GM18858 (cell line): ENCODE measurements around the gene SLC17A8.
"Not testable (repeated sequence)": the region's sequence is repeated elsewhere in the genome, so short reads cannot be mapped to it uniquely, and the experiment has no call there.

Experiments
- ATAC-seq: cut with Tn5 transposase; IDR thresholded peaks from one replicate; pipeline ENCODE4 v1.9.1; 2021; ENCODE audit not compliant: unreplicated experiment

The SLC17A8 gene

DNA sequence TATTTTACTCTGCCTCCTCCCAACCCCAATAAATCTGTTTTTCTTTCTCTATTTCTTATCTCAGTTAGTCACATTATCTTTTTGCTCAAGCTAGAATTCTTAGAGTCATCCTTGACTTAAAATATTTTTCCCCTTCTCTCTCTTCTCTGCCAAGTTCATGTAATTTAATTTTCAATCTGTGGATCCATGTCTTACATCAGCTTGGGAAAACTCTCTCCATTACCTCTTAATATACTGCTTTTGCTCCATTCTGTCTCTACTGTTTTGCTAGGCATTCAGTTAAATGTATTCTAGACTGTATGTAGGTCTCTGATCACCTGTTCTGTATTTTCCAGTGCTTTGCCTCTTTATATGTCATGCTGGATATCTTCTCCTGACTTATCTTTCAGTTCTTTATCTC is 65.8 kb downstream of the SLC17A8 start:
- ATAC-seq: no peak

DNA sequence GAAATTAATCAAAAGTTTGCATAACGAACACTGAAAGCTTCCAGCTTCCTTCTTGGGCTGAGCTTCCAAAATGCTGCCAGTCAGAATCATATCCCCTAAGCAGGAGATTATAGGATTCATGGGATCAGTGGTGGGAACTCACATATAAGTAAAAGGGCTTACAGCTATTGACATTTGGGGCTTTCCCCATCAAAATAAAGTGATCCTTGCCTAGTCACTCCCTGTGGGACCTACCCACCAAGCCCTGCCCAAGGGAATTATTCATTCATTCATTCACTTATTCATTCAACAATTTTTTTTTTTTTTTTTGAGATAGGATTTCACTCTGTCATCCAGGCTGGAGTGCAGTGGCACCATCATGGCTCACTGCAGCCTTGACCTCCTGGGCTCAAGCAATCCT is 69.3 kb downstream of the SLC17A8 start:
- ATAC-seq: no peak

DNA sequence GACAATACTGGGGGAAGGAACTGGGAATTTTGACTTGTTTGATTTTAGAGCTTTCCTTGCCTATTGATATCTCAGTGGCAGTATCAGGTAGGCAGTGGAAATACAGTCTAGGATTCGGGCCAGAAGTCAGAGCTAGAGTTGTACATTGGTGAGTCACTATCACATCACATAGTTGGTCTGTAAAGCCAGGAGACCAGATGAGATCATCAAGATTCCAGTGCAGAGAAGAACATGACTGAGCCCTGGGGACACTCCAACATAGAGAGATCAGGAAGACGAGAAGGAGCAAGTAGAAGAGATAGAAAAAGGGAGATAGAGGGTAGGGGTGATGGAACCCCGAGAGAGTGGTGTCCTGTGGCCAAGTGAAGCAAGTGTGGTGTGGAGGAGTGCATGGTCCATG is 70.2 kb downstream of the SLC17A8 start:
- no peak for ATAC-seq

DNA sequence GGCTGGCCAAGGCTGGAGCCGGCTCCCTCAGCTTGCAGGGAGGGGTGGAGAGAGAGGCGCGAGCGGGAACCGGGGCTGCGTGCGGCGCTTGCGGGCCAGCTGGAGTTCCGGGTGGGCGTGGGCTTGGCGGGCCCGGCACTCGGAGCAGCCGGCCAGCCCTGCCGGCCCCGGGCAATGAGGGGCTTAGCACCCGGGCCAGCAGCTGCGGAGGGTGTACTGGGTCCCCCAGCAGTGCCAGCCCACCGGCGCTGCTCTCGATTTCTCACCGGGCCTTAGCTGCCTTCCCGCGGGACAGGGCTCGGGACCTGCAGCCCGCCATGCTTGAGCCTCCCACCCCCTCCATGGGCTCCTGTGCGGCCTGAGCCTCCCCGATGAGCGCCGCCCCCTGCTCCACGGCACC is 73.4 kb downstream of the SLC17A8 start:
- ATAC-seq: not testable (repeated sequence)

DNA sequence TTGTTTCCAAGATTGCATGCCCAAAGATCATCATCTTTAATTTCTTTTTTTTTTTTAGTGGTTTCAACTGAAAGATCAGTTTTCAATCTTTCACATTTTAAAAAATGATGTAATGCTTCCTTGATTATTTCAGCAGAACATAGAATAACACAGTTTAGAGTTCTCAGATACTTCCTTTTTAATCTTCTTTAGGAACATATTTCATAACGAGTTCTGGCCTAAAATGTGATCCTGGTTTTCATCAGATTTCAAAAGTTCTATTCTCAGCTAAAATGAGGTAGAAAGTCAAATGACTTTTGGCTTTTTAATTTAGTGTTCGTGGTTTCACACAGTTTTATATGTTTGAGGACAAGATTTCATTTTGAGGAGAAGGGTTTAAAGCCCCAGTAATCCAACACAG is 76.8 kb downstream of the SLC17A8 start:
- ATAC-seq: no peak

DNA sequence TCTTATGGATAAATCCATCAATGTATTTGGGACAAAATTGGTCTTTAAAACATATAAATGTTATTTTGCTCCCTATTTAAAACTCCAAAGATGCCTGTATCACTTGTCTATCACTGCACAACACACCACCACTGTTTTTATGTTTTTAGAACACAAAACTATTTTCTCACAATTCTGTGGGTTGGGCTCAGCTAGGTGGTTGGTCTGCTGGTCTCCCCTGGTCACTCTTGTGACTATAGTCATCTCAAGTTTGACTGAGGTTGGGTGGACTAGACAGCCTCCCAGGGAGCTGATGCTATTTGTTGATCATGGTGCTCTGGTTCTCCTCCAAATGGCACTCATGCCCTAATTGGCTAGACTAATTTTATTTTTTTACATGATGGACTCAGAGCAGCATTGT is 77.3 kb downstream of the SLC17A8 start:
- no peak for ATAC-seq

DNA sequence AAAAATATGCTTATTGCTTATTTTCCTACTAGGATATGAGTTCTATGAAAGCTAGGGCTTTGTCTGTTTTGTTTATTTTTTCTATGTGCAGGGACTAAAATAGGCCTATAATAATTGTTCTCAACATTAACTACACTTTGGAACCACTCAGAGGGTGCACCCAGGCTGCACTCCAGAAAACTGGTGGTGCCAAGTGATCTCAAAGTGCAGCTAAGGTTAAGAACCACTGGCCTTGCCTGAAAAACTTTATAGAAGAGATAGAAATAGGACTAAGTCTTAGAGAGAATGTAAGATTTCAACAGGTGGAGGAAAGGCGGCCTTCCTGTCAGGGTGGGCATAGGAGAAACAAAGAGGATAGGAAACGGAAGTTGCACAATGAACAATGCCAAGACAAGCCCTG is 79.1 kb downstream of the SLC17A8 start:
- no peak for ATAC-seq

DNA sequence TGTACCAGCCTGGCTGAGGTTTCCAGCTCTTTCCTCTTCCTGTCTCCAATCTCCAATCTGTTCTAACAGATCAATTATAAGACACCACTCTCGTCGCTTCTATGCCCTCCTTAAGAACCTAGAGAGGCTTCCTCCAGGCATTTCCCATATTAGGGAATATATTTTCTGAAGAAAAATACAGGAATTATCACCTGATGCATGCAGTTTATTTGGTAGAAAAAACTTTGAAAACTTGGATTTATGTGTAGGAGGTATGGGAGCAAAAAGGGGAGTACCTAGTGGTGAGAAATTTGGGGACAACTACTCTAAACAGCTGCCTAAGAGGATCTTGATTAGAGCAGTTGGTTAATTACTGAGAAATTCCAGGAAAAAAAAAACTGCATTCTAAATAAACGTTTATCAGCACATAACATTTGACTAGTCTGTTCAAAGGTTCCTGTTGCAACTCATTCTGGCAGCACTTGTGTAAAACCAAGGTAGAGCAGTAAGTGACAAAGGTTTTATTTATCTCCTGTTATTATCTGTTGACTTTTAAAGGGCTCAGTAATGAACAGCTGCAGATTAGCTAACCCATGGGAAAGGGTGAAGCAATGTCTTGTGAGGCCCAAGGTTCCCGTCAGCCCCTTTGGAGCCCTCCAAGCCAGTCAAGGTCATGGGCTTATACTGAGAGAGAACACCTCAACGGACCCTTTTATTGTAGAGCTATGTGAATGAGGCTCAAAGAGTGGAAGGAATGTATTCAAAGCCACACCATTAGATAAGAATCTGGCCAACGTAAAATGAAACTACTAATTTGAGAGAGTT is 80.4 kb downstream of the SLC17A8 start:
- ATAC-seq: no peak

DNA sequence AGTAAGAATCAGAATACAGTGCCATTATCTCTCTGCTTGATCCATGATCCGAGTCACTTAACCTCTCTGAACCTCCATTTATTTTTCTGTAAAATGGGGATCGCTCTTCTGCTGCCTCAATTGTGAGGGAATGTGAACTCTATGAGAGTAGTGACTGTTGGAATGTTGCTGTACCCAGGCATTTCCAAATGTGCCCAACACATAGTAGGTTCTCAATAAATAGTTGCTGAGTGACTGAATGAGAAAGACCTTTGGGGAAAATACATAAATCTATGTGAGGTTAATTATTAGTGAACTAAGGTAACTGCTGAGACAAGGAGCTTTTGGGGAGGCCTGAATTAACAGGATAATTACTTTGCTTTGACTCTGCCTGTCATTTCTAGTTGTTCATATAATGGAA is 82.9 kb downstream of the SLC17A8 start:
- no peak for ATAC-seq

DNA sequence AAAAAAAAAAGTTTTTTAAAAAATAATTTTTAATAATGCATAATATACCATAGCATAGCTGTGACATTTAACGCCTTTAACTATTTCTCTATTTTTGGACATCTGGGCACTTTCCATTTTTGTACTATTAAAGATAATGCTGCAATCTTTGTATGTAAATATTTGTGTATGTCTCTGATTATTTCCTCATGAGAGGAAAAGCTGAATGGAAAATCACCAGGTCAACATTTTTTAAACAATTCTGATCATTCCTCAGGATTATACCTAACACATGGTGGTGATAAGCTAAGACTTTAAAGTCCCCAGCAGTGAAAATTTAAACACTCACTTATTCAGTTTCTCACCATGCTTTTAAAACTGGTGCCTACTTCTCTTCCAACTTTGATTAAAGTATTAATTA is 85.5 kb downstream of the SLC17A8 start:
- ATAC-seq: no peak

DNA sequence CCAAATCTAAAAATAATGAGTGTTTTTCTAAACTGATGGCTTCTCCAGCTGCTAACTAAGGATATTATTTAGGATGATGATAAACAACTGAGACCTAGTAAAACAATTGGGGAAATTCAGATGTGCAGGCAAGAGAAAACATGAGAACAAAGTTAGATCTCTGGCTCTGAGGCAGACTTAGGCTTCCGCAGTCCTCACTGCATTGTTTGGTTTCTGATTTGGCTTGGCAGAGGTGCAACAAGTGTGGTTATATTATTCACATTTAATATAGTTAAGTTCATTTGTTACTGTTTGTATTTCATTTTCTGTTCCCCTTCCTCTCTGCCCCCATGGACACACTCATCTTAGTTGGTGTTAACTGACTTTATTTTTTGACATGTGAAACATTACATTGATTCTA is 86.6 kb downstream of the SLC17A8 start:
- ATAC-seq: no peak

DNA sequence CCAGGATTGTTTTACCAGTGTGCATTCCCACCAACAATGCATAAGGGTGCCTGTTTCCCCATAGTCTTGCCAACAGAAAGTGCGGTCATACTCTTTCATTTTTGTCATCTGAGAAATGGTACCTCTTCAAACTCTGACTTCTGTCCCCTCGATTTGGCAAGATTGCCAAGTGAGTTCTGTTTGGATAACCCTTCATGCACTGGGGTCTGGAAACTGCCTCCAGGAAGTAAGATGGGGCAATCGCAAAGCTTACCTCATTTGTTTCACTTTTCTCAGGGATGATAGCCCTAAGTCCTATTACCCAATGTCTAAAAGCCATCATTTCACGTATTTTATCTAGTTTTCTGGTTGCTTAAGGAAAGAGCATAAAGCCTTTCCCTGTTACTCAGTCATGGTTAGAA is 88.2 kb downstream of the SLC17A8 start:
- ATAC-seq: no peak

DNA sequence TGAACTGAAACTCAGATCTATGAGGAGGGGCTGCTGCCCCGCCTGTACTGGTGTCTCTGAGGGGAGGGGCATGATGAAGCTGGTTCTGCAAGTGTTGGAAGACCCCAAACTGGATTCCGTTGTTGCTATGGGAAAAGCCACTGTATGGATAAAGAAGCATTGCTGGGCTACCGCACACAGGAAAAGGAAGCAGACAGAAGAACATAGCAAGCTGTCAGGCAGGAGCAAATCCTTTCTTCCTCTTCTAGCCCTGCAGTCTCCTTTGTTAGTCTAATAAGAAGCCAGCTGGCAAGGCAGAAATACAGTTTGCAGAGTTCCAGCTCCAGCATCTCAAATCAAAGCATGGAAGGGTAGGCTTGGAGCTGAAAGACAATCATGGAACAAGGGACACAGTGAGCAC is 90.5 kb downstream of the SLC17A8 start:
- ATAC-seq: no peak

DNA sequence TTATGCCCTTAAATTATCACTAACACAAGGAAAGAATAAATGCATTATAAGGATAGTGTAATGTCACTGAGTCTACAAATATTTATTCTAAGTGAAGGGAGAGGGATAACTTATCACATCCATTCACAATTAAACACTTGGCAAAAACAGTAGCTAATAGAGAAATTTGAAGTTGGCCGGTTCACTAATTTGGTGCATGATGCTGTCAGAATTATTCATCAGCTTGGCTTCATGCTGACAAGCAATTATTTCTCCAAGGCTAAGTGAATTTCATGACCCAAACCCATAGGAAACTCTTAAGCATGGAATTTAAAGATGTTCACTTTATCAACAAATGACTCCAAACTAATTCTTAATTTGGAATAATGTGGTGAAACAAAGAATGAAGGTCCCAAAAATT is 91.8 kb downstream of the SLC17A8 start:
- ATAC-seq: no peak

DNA sequence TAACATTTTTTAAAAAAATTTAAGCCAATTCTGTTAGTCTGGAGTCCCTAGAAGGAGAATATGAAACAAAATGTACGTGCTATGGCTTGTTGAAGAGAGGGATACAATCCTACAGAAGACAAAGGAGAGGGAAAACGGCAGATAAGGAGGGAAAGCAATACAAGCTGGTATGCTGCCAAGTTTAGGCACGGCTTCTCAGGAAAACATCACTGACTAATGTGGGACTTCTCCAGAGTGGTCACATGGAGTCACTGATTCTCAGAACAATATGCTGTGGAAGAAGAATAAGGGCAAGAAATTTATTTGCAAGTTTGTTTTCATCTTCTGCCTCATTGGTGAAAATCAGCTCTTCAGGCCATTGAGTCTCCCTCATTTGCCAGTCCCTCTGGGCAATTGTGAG is 93.9 kb downstream of the SLC17A8 start:
- ATAC-seq: no peak

DNA sequence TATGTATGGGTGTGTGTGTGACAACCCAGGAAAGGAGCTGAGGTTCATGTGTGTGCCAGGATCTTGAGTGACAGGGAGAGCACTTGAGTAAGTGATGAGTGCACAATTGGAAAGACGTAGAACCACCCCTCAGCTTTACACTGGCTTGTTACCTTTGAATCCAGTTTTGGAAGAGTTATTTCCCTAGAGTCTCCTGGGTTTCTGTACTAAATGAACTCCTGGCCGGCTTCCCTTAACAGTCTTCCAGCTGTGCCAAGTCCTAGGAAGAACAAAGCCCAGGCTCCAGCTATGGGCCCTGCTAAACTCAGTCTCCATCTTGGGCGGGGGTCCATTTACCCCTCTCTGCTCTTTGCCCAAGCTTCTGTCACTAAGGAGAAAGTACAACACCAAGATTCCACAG is 97.1 kb downstream of the SLC17A8 start:
- no peak for ATAC-seq

DNA sequence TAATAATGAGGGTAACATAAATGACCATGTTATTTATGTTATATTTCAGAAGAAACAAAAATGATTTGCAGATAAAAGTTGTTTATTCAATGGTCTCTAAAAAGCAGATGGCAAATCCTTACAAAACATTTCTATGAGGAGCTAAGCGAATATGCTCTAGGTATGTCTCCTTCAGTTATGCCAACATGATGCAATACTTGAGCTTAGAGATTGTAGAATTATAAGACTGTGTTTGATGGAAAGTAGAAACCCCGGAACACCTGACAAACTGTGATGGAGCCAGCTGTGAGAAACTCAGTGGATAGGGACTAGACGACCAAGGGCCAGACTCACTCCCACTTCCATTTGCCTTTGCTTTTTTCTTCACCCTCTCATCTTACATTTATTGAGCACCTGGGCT is 99.0 kb downstream of the SLC17A8 start:
- no peak for ATAC-seq

DNA sequence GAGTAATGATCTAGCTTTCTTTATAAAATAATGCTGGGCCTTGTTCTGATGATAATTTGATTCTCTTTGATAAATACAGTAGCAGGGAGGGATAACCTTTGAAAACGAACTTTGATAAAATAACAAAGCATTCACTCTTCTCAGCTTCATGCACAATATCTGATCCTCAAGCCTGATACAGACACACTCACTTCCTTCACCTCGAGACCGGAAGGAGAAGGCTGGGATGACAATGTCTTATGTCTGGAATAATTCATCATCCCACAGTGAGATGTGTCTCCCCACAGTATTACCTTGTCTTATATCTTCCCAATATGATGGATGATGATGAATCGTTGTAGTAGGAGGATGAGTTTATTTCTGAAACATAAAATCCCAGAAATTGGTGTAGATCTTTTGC is 101.3 kb downstream of the SLC17A8 start:
- ATAC-seq: no peak

DNA sequence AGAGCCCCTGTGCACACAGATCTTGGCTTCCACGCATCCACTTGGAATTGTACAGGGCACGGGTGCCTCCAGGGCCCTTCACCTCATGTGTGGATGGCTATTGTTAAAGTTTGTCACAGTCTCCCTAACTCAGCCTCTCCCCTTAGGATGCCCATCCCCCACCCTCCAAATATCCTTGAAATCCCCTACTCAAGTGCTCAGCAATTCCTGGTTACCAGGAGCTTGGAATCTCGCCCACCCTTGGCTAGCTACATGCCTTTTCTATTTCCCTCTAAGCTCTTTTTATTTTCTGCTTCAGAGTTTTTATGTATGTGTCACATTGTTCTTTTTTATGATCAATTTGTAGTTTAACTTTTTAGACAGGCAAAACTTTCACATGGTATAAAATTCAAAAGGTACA is 103.8 kb downstream of the SLC17A8 start:
- ATAC-seq: no peak

DNA sequence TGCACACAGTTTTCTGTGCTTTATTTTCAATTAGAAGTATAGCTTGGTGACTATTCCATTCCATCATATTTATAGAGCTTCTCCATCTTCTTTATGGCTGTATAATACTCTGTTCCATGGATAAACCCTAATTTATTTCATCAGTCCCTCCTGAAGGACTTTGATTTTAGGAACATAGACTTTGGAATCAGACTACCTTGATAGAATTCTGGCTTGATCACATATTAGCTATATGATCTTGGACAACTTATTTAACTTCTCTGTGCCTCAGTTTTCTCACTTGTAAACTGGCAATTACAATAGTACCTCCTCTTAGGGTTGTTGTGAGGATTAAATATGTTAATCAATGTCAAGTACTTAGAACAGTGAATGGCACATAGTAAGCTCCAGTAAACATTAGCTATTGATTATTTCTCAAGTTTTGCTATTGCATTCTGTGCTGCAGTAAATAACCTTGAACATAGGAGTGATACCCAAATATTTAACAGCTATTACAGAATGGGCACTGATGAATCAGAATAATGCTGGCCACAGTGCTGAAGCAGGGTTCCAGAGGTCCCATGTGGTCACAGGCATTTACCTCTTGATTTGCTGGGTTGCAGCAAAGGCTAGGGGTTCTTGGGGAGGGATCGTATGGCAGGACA is 104.6 kb downstream of the SLC17A8 start:
- no peak for ATAC-seq

DNA sequence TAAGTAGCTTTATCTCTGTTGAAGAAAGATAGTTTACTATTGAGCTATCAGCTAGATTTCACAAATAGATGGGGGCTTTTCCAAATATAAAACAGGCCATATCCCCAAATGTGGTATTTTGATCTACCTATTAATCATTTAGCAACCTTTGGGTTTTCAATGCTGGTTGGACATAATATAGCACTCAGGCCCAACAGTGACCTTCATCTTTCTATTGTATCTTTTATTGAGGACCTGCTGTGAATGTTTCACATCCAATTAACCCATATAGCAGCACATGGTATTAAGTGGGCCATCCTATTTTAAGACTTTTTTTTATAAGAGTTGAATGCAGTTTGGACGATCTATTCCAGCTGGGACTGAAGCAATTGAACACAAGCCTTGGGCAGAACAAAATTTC is 106.8 kb downstream of the SLC17A8 start:
- no peak for ATAC-seq

DNA sequence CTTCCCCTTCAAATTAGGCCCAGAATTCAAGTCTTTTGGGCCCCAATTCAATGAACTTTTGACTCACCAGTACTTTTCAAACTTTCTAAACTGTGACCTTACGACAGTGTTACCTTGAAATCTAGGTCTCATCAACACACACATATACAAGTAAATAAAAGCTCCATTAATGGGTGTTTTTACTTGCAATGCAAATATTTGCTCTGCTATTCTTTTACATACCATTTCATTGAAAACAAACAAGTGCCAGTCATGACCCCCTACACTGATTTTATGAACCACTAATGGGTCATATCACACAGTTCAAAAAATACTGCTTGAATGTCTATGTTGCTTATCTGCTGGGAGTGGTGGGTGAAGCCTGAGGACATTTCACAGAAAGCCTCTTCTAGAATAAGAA is 107.7 kb downstream of the SLC17A8 start:
- ATAC-seq: no peak

DNA sequence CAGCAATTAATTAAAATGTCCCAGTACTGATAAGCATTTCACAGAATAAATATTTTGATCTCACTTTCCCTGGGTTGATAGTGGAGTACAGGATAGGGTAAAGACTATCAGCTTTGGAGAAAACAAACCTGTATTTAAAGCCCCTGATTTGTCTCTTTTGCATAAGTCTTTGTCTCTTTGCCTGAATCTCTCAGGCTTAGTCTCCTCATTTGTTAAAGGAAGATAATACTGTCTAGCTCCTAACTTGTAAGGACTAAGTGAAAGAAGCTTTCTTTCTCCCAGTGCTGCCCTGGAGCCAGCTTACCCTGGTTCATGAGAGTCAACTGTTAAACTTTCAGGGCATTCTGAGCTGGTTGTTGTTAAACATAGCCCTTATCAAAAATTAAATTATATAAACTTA is 111.3 kb downstream of the SLC17A8 start:
- ATAC-seq: no peak
